RWPE2 (cell line): ENCODE measurements around the gene NLRP4.

Experiments used
- ATAC-seq: fragments of 200-7000 bp; cut with Tn5 transposase; 3 replicates; pipeline ENCODE4 v1.9.1; 2021; ENCODE audit warnings: low read depth
- DNase-seq: peaks from one replicate; pipeline ENCODE4 v3.0.0-alpha.2; 2020; ENCODE audit warnings: low spot score
- H3K27ac ChIP-seq: fragments of 450-650 bp; 2 replicates; pipeline ENCODE4 v1.5.1; 2017; ENCODE audit warnings: mild to moderate bottlenecking; ENCODE audit not compliant: poor library complexity, severe bottlenecking
- H3K27me3 ChIP-seq: fragments of 250-450 bp; sonication (Bioruptor Pico); 2 replicates; pipeline ENCODE4 v1.5.1; 2021; ENCODE audit warnings: mild to moderate bottlenecking, moderate library complexity; ENCODE audit not compliant: insufficient read depth, poor library complexity, severe bottlenecking
- H3K36me3 ChIP-seq: fragments of 250-450 bp; sonication (Bioruptor Pico); 2 replicates; pipeline ENCODE4 v1.5.1; 2020; ENCODE audit warnings: low read depth, mild to moderate bottlenecking, moderate library complexity
- H3K4me1 ChIP-seq: fragments of 250-450 bp; sonication (Bioruptor Pico); 2 replicates; pipeline ENCODE4 v1.5.1; 2021; ENCODE audit warnings: mild to moderate bottlenecking, moderate library complexity; ENCODE audit not compliant: insufficient read depth, poor library complexity, severe bottlenecking
- H3K4me3 ChIP-seq: fragments of 250-450 bp; sonication (Bioruptor Pico); 2 replicates; pipeline ENCODE4 v1.5.1; 2021; ENCODE audit warnings: mild to moderate bottlenecking, moderate library complexity; ENCODE audit not compliant: severe bottlenecking
- H3K9me3 ChIP-seq: fragments of 250-450 bp; sonication (Bioruptor Pico); 2 replicates; pipeline ENCODE4 v1.5.1; 2021; ENCODE audit warnings: mild to moderate bottlenecking, moderate library complexity; ENCODE audit not compliant: severe bottlenecking
- TF ChIP-seq, protein P1 (sequence below): fragments of 450-650 bp; IDR thresholded peaks from one replicate; pipeline ENCODE4 v1.5.1; 2017; ENCODE audit warnings: mild to moderate bottlenecking, moderate library complexity; ENCODE audit not compliant: poor library complexity, severe bottlenecking

The NLRP4 gene

DNA sequence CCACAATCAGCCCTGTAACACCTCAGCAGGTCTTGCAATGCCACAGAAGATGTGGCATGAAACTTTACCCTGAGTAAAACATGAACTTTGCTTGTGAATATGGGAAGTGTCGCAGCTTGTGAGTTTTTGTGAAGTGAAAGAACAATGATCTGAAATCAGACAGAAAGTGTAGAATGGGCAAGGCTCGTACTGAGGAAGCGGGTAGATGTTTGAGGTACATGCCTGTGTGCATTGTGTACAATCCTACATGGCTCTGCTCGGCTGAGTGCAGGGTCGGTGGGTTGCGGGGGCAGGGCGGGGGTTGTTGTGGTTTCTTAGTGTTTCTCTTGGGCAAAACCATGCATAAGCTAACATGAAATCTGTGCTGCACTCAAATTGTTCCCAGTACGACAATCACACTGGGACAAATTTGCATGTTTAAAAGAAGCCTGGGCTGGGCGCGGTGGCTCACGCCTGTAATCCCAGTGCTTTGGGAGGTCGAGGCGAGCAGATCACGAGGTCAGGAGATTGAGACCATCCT lies 94.7 kb downstream of the NLRP4 start:
- no peak for ATAC-seq
- Histone ChIP-seq H3K4me1 (no peaks in the 10 kb centered on the region), H3K27me3 (no peaks in the 10 kb centered on the region), H3K4me3 (no peak overlapping the region), H3K9me3 (no peaks in the 10 kb centered on the region), H3K36me3 (no peaks in the 10 kb centered on the region), H3K27ac (no peak overlapping the region)
- no peak for DNase-seq
- TF ChIP-seq, protein P1, sequence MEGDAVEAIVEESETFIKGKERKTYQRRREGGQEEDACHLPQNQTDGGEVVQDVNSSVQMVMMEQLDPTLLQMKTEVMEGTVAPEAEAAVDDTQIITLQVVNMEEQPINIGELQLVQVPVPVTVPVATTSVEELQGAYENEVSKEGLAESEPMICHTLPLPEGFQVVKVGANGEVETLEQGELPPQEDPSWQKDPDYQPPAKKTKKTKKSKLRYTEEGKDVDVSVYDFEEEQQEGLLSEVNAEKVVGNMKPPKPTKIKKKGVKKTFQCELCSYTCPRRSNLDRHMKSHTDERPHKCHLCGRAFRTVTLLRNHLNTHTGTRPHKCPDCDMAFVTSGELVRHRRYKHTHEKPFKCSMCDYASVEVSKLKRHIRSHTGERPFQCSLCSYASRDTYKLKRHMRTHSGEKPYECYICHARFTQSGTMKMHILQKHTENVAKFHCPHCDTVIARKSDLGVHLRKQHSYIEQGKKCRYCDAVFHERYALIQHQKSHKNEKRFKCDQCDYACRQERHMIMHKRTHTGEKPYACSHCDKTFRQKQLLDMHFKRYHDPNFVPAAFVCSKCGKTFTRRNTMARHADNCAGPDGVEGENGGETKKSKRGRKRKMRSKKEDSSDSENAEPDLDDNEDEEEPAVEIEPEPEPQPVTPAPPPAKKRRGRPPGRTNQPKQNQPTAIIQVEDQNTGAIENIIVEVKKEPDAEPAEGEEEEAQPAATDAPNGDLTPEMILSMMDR = no peak
